HEK293 (cell line): Measurements from ENCODE around the gene CD276.

Source experiments
- CTCF ChIA-PET: fragments of 350-600 bp; formaldehyde crosslinking; extraction: SDS; loops from one replicate; lab custom pipeline; 2021; ENCODE audit warnings: antibody characterized with exemption; lab: Yijun Ruan, JAX
- POLR2A ChIA-PET: fragments of 300-600 bp; formaldehyde crosslinking; extraction: SDS; loops from one replicate; lab custom pipeline; 2020; ENCODE audit warnings: antibody characterized with exemption, inconsistent platforms; lab: Yijun Ruan, JAX
- H3K27ac ChIP-seq: fragments of 200-500 bp; sonication (Bioruptor generic); 2 replicates; pipeline ENCODE4 v1.5.1; 2014; ENCODE audit warnings: low read depth, low read length, control low read depth, inconsistent platforms; ENCODE audit errors: extremely low read depth
- H3K36me3 ChIP-seq, 2 experiments: fragments of 200-500 bp in 1 of 2; sonication (Bioruptor generic) in 1 of 2; 1 replicate in 1 of 2; 2 replicates in 1 of 2; pipeline ENCODE4 v1.5.1; 2014 to 2017; ENCODE audit warnings: inconsistent platforms in 2 of 2, low read length in 2 of 2; ENCODE audit not compliant: control insufficient read depth in 2 of 2, insufficient read depth in 1 of 2
- H3K4me1 ChIP-seq: fragments of 200-500 bp; sonication (Bioruptor generic); 2 replicates; pipeline ENCODE4 v1.5.1; 2014; ENCODE audit warnings: mild to moderate bottlenecking, low read length, inconsistent platforms; ENCODE audit not compliant: control insufficient read depth, insufficient read depth
- H3K4me3 ChIP-seq: 2 replicates; pipeline ENCODE4 v1.5.1; 2011; ENCODE audit warnings: low read depth, mild to moderate bottlenecking, control low read depth, low read length, moderate library complexity
- H3K9me3 ChIP-seq: fragments of 200-500 bp; sonication (Bioruptor generic); 2 replicates; pipeline ENCODE4 v1.5.1; 2014; ENCODE audit warnings: low read depth, low read length, inconsistent platforms; ENCODE audit not compliant: control insufficient read depth, insufficient read depth
- KLF7 ChIP-seq: fragments of 450-650 bp; formaldehyde crosslinking; IDR thresholded peaks from 2 replicates; pipeline ENCODE4 v1.5.1; 2016; ENCODE audit warnings: missing biosample characterization, missing genetic modification characterization, borderline replicate concordance
- MYNN ChIP-seq: fragments of 450-650 bp; formaldehyde crosslinking; IDR thresholded peaks from 2 replicates; pipeline ENCODE4 v1.5.1; 2016; ENCODE audit warnings: missing biosample characterization, missing genetic modification characterization, borderline replicate concordance
- PRDM6 ChIP-seq: fragments of 450-650 bp; formaldehyde crosslinking; IDR thresholded peaks from 2 replicates; pipeline ENCODE4 v1.5.1; 2017; ENCODE audit warnings: missing biosample characterization, missing genetic modification characterization
- SP7 ChIP-seq: fragments of 450-650 bp; formaldehyde crosslinking; IDR thresholded peaks from 2 replicates; pipeline ENCODE4 v1.5.1; 2016; ENCODE audit warnings: missing biosample characterization, missing genetic modification characterization
- WT1 ChIP-seq: fragments of 450-650 bp; formaldehyde crosslinking; IDR thresholded peaks from 2 replicates; pipeline ENCODE4 v1.5.1; 2016; ENCODE audit warnings: missing biosample characterization, missing genetic modification characterization
- ZBTB10 ChIP-seq: fragments of 450-650 bp; formaldehyde crosslinking; IDR thresholded peaks from 2 replicates; pipeline ENCODE4 v1.5.1; 2016; ENCODE audit warnings: missing biosample characterization, missing genetic modification characterization
- ZBTB17 ChIP-seq: fragments of 450-650 bp; formaldehyde crosslinking; IDR thresholded peaks from 2 replicates; pipeline ENCODE4 v1.5.1; 2016; ENCODE audit warnings: missing biosample characterization, missing genetic modification characterization
- ZBTB21 ChIP-seq: fragments of 450-650 bp; formaldehyde crosslinking; IDR thresholded peaks from 2 replicates; pipeline ENCODE4 v1.5.1; 2017; ENCODE audit warnings: missing biosample characterization, missing genetic modification characterization
- ZBTB7A ChIP-seq: fragments of 450-650 bp; formaldehyde crosslinking; IDR thresholded peaks from 2 replicates; pipeline ENCODE4 v1.5.1; 2016; ENCODE audit warnings: low read depth, missing biosample characterization, missing genetic modification characterization
- ZFHX2 ChIP-seq: fragments of 450-650 bp; formaldehyde crosslinking; conservative IDR thresholded peaks from 2 replicates; pipeline ENCODE4 v1.5.1; 2016; ENCODE audit warnings: missing biosample characterization, missing genetic modification characterization
- ZNF138 ChIP-seq: fragments of 450-650 bp; formaldehyde crosslinking; IDR thresholded peaks from 2 replicates; pipeline ENCODE4 v1.5.1; 2016; ENCODE audit warnings: missing biosample characterization, missing genetic modification characterization, borderline replicate concordance
- ZNF140 ChIP-seq: fragments of 450-650 bp; formaldehyde crosslinking; IDR thresholded peaks from 2 replicates; pipeline ENCODE4 v1.5.1; 2016; ENCODE audit warnings: missing biosample characterization, missing genetic modification characterization
- ZNF155 ChIP-seq: fragments of 450-650 bp; formaldehyde crosslinking; IDR thresholded peaks from 2 replicates; pipeline ENCODE4 v1.5.1; 2016; ENCODE audit warnings: missing biosample characterization, missing genetic modification characterization
- ZNF335 ChIP-seq: fragments of 450-650 bp; formaldehyde crosslinking; conservative IDR thresholded peaks from 2 replicates; pipeline ENCODE4 v1.5.1; 2016; ENCODE audit warnings: missing biosample characterization, missing genetic modification characterization
- ZNF366 ChIP-seq: fragments of 450-650 bp; formaldehyde crosslinking; conservative IDR thresholded peaks from 2 replicates; pipeline ENCODE4 v1.5.1; 2016; ENCODE audit warnings: missing biosample characterization, missing genetic modification characterization
- ZNF510 ChIP-seq: fragments of 450-650 bp; formaldehyde crosslinking; IDR thresholded peaks from 2 replicates; pipeline ENCODE4 v1.5.1; 2018; ENCODE audit warnings: mild to moderate bottlenecking, missing genetic modification characterization, missing biosample characterization; ENCODE audit not compliant: insufficient replicate concordance
- ZNF624 ChIP-seq: fragments of 450-650 bp; formaldehyde crosslinking; IDR thresholded peaks from 2 replicates; pipeline ENCODE4 v1.5.1; 2017; ENCODE audit warnings: missing biosample characterization, missing genetic modification characterization
- ZNF677 ChIP-seq: fragments of 450-650 bp; IDR thresholded peaks from 2 replicates; pipeline ENCODE4 v1.5.0; 2018; ENCODE audit warnings: missing biosample characterization, mild to moderate bottlenecking, missing genetic modification characterization, moderate library complexity
- ZNF76 ChIP-seq: fragments of 450-650 bp; formaldehyde crosslinking; IDR thresholded peaks from 2 replicates; pipeline ENCODE4; 2016; ENCODE audit warnings: low read depth, missing biosample characterization, missing genetic modification characterization, borderline replicate concordance
- ZSCAN5A ChIP-seq: fragments of 450-650 bp; formaldehyde crosslinking; IDR thresholded peaks from 2 replicates; pipeline ENCODE4 v1.5.1; 2016; ENCODE audit warnings: missing biosample characterization, missing genetic modification characterization
- ZXDB ChIP-seq: fragments of 450-650 bp; formaldehyde crosslinking; IDR thresholded peaks from 2 replicates; pipeline ENCODE4 v1.5.1; 2016; ENCODE audit warnings: missing biosample characterization, missing genetic modification characterization
- TF ChIP-seq, protein P1 (sequence below): fragments of 450-650 bp; formaldehyde crosslinking; IDR thresholded peaks from 2 replicates; pipeline ENCODE4 v1.5.1; 2016; ENCODE audit warnings: missing biosample characterization, missing genetic modification characterization
- TF ChIP-seq, protein P2 (sequence below): fragments of 450-650 bp; IDR thresholded peaks from 2 replicates; pipeline ENCODE4 v1.5.1; 2018; ENCODE audit warnings: missing biosample characterization, missing genetic modification characterization
- TF ChIP-seq, protein P3 (sequence below): fragments of 450-650 bp; formaldehyde crosslinking; IDR thresholded peaks from 2 replicates; pipeline ENCODE4 v1.5.1; 2017; ENCODE audit warnings: missing biosample characterization, mild to moderate bottlenecking, missing genetic modification characterization, moderate library complexity
- TF ChIP-seq, protein P4 (sequence below): fragments of 450-650 bp; formaldehyde crosslinking; IDR thresholded peaks from 2 replicates; pipeline ENCODE4 v1.5.1; 2016; ENCODE audit warnings: missing biosample characterization, missing genetic modification characterization, low read depth

The CD276 gene

DNA sequence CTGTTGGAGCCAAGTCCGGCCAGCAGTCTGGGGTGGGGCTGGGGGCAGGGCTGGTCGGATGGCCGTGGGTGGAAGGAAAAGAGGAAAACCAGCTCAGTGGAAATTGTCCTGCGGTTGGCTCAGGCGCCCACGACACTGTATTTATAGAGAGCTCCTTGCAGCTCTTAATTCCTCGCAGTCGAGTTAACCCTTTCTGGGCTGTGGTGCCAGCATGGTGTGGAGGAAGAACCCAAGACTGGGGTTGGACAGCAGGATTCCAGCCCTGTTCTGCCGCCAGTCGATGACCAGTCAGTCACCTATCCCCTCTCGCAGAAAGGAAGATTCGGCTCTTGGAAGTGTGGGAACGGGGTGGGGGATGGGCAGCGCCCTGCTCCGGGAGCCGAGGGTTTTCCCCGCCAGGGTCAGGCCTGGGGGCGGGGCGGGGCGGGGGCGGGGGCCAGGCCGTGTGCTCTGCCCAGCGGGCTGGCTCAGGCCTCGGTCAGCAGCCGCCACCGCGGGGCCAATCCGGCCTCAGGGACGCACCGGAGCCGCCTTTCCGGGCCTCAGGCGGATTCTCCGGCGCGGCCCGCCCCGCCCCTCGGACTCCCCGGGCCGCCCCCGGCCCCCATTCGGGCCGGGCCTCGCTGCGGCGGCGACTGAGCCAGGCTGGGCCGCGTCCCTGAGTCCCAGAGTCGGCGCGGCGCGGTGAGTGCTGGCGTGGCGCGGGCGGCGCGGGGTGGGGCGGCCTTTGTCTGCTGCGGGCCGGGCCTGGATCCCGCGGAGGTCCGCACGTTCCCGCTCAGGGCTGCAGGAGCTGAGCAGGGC is at the start of gene CD276:
TSS of gene CD276 (plus strand) at position 607 of the 804 bp plus-strand sequence. CDS start 15,257 bp downstream, outside the sequence.
- Histone ChIP-seq H3K36me3 (no peaks in the 10 kb centered on the region), H3K4me1 (peaks cover 19% of the 10 kb centered on the region), H3K4me3 (peak within 1 kb of the TSS; percentile 76), H3K9me3 (no peaks in the 10 kb centered on the region), H3K27ac (peak within 1 kb of the TSS; percentile 88)
- CTCF ChIA-PET = interaction anchor here (0.6 to 14.1 kb wide), 11 partner anchors 12 to 463 kb away, joined by 3 to 261 read pairs (median 5); partner anchors contain the start of gene NPTN
- POLR2A ChIA-PET = interaction anchor here (0.7 to 2.9 kb wide), 7 partner anchors 11 to 69 kb away, joined by 3 to 18 read pairs (median 5); partner anchors contain the start of genes INSYN1 and NPTN
- TF ChIP-seq ZBTB10 (tag by site-specific recombination) (no peak), ZNF510 (tag by site-specific recombination) (no peak), ZNF76 (no peak), ZNF155 (tag by site-specific recombination) (no peak), SP7 (tag by site-specific recombination) (peak; percentile 20), ZNF140 (no peak), PRDM6 (no peak), ZNF677 (tag by site-specific recombination) (no peak; the same call in 1 of the 2 replicates), ZSCAN5A (tag by site-specific recombination) (no peak), ZNF335 (tag by site-specific recombination) (peak; percentile 60; the same call in 1 of the 2 replicates), WT1 (tag by site-specific recombination) (peak; percentile 14; the same call in 1 of the 2 replicates), KLF7 (tag by site-specific recombination) (peak; percentile 28; the same call in 1 of the 2 replicates), ZXDB (tag by site-specific recombination) (peak; percentile 66; the same call in 1 of the 2 replicates), ZNF624 (no peak), ZNF366 (tag by site-specific recombination) (peak; percentile 44; the same call in 1 of the 2 replicates), MYNN (tag by site-specific recombination) (peak; percentile 56; the same call in 1 of the 2 replicates), ZNF138 (tag by site-specific recombination) (no peak), ZBTB17 (peak; percentile 66; the same call in 1 of the 2 replicates), ZBTB21 (tag by site-specific recombination) (no peak), ZFHX2 (peak; percentile 97), ZBTB7A (tag by site-specific recombination) (no peak)
- TF ChIP-seq, protein P1, sequence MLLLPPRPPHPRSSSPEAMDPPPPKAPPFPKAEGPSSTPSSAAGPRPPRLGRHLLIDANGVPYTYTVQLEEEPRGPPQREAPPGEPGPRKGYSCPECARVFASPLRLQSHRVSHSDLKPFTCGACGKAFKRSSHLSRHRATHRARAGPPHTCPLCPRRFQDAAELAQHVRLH = 0 out of 2 replicates have a peak, but pooled peaks have one; percentile 8
- TF ChIP-seq, protein P2, sequence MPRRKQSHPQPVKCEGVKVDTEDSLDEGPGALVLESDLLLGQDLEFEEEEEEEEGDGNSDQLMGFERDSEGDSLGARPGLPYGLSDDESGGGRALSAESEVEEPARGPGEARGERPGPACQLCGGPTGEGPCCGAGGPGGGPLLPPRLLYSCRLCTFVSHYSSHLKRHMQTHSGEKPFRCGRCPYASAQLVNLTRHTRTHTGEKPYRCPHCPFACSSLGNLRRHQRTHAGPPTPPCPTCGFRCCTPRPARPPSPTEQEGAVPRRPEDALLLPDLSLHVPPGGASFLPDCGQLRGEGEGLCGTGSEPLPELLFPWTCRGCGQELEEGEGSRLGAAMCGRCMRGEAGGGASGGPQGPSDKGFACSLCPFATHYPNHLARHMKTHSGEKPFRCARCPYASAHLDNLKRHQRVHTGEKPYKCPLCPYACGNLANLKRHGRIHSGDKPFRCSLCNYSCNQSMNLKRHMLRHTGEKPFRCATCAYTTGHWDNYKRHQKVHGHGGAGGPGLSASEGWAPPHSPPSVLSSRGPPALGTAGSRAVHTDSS (tag by site-specific recombination) = no peak
- TF ChIP-seq, protein P3, sequence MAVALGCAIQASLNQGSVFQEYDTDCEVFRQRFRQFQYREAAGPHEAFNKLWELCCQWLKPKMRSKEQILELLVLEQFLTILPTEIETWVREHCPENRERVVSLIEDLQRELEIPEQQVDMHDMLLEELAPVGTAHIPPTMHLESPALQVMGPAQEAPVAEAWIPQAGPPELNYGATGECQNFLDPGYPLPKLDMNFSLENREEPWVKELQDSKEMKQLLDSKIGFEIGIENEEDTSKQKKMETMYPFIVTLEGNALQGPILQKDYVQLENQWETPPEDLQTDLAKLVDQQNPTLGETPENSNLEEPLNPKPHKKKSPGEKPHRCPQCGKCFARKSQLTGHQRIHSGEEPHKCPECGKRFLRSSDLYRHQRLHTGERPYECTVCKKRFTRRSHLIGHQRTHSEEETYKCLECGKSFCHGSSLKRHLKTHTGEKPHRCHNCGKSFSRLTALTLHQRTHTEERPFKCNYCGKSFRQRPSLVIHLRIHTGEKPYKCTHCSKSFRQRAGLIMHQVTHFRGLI (tag by site-specific recombination) = no peak
- TF ChIP-seq, protein P4, sequence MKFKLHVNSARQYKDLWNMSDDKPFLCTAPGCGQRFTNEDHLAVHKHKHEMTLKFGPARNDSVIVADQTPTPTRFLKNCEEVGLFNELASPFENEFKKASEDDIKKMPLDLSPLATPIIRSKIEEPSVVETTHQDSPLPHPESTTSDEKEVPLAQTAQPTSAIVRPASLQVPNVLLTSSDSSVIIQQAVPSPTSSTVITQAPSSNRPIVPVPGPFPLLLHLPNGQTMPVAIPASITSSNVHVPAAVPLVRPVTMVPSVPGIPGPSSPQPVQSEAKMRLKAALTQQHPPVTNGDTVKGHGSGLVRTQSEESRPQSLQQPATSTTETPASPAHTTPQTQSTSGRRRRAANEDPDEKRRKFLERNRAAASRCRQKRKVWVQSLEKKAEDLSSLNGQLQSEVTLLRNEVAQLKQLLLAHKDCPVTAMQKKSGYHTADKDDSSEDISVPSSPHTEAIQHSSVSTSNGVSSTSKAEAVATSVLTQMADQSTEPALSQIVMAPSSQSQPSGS (tag by site-specific recombination) = no peak
